ENCODE results near the gene PEX19.

The PEX19 gene

GRCh38 chr1:160237558-160237957 lies 47.4 kb downstream of the PEX19 start:
- no peak for DNase-seq

GRCh38 chr1:160236806-160237205 lies 48.1 kb downstream of the PEX19 start:
- DNase-seq = no peak

- no peak for DNase-seq
These were observed 52.0 kb downstream of the PEX19 start for GRCh38 chr1:160232911-160233310.

GRCh38 chr1:160228431-160228830 lies 56.5 kb downstream of the PEX19 start:
- DNase-seq = no peak

GRCh38 chr1:160227561-160227960 lies 57.4 kb downstream of the PEX19 start:
- DNase-seq = no peak

- DNase-seq = no peak
These were observed 57.9 kb downstream of the PEX19 start for GRCh38 chr1:160227034-160227433.
